ENCODE data around the gene RPSA. TPM values are rescaled to one million over a fixed set of nuclear protein-coding genes. Genes with fewer than 3 reads are reported as not detected.

Gene RPSA
- total and polyA plus RNA-seq, 9 of the 15 experiments (the other 6 are each of a cell fraction or from before 2014, with no cell fraction given): 2,290 to 4,272 (median 2,730) TPM

- TF ChIP-seq TFAP4 (CRISPR knock-in tag; IDR thresholded peaks at IDR 0.05; ENCODE audit: borderline replicate concordance) (peak; percentile 59; the same call in 1 of the 2 replicates), SETDB1 (IDR thresholded peaks at IDR 0.05; ENCODE audit: low read length) (no peak), ETV6 (IDR thresholded peaks at IDR 0.05; ENCODE audit: borderline replicate concordance in 1 of 2, low read depth in 2 of 2, low read length in 1 of 2) (no peak), ETV6 (CRISPR knock-in tag; IDR thresholded peaks at IDR 0.05; ENCODE audit: borderline replicate concordance) (peak; percentile 88), ZNF253 (CRISPR knock-in tag; conservative IDR thresholded peaks at IDR 0.05) (no peak), CHD2 (IDR thresholded peaks at IDR 0.05; ENCODE audit: low read depth, low read length) (peak; percentile 80), MCM3 (IDR thresholded peaks at IDR 0.05) (no peak), CTCFL (IDR thresholded peaks at IDR 0.05; ENCODE audit: borderline replicate concordance, insufficient read depth, low read depth, low read length, poor library complexity, severe bottlenecking) (peak; percentile 21), CREBBP (IDR thresholded peaks at IDR 0.05; ENCODE audit: low read depth, low read length) (no peak), GTF2A2 (tag; IDR thresholded peaks at IDR 0.05) (no peak), CSDE1 (IDR thresholded peaks at IDR 0.05) (no peak), THAP12 (CRISPR knock-in tag; IDR thresholded peaks at IDR 0.05) (peak; percentile 76), NONO (IDR thresholded peaks at IDR 0.05; ENCODE audit: low read depth in 2 of 2, low read length in 1 of 2) (peak in 1 of 2 experiments; percentile 53; a peak in 1 of 4 replicates), STAT5A (IDR thresholded peaks at IDR 0.05; ENCODE audit: borderline replicate concordance, low read length) (no peak), SIRT6 (IDR thresholded peaks at IDR 0.05; ENCODE audit: low read depth, low read length) (no peak), FOSL1 (tag; conservative IDR thresholded peaks at IDR 0.05) (peak; percentile 46), ZNF639 (CRISPR knock-in tag; conservative IDR thresholded peaks at IDR 0.05 in 1 of 2, IDR thresholded peaks at IDR 0.05 in 1 of 2) (no peak), SRSF3 (IDR thresholded peaks at IDR 0.05; ENCODE audit: insufficient read depth, low read length) (no peak), ZFX (CRISPR knock-in tag; IDR thresholded peaks at IDR 0.05) (peak; percentile 99), RBM34 (IDR thresholded peaks at IDR 0.05; ENCODE audit: borderline replicate concordance, insufficient read depth, low read length) (0 out of 2 replicates have a peak, but pooled peaks have one; percentile 26), ZNF561 (CRISPR knock-in tag; conservative IDR thresholded peaks at IDR 0.05) (no peak)
These were observed 22.4 kb upstream of the RPSA start (continued) for GRCh38 chr3:39383881-39384664.
